Liver (tissue), 9 donors: Measurements from ENCODE around the gene TGFBR3. TPM values are rescaled to one million over a fixed set of nuclear protein-coding genes. Genes with fewer than 3 reads are reported as not detected.

Experiments
- DNase-seq: peaks from one replicate; pipeline ENCODE4 v3.0.0-alpha.2; 2017; ENCODE audit warnings: low spot score
- H3K27ac ChIP-seq, 2 donors: one replicate each; pipeline ENCODE4 v1.7.0; 2013; ENCODE audit warnings: inconsistent platforms in 2 of 2, low read length in 2 of 2, control low read depth in 1 of 2, low read depth in 1 of 2, mild to moderate bottlenecking in 1 of 2
- H3K27me3 ChIP-seq, 4 donors: one replicate each; pipeline versions ENCODE4 v1.6.1 to v1.7.0; 2013; ENCODE audit warnings: low read length in 3 of 4, inconsistent platforms in 1 of 4, mild to moderate bottlenecking in 1 of 4, moderate library complexity in 1 of 4; ENCODE audit not compliant: control insufficient read depth in 4 of 4, insufficient read depth in 4 of 4
- H3K36me3 ChIP-seq, 4 donors: one replicate each; pipeline versions ENCODE4 v1.6.1 to v1.7.0; 2013; ENCODE audit warnings: low read length in 3 of 4, mild to moderate bottlenecking in 3 of 4, low read depth in 1 of 4, moderate library complexity in 1 of 4; ENCODE audit not compliant: control insufficient read depth in 4 of 4, insufficient read depth in 3 of 4
- H3K4me1 ChIP-seq, 4 donors: one replicate each; pipeline versions ENCODE4 v1.6.1 to v1.7.0; 2013; ENCODE audit warnings: low read length in 3 of 4, mild to moderate bottlenecking in 3 of 4, moderate library complexity in 1 of 4; ENCODE audit not compliant: control insufficient read depth in 4 of 4, insufficient read depth in 4 of 4
- H3K4me3 ChIP-seq, 3 donors: one replicate each; pipeline versions ENCODE4 v1.6.1 to v1.7.0; 2013; ENCODE audit warnings: low read length in 3 of 3, control low read depth in 1 of 3, low read depth in 1 of 3, mild to moderate bottlenecking in 1 of 3
- H3K9ac ChIP-seq, 2 donors: one replicate each; pipeline ENCODE4 v1.7.0; 2013; ENCODE audit warnings: low read length in 2 of 2, mild to moderate bottlenecking in 2 of 2, moderate library complexity in 2 of 2, control low read depth in 1 of 2, low read depth in 1 of 2
- H3K9me3 ChIP-seq, 4 donors: one replicate each; pipeline versions ENCODE4 v1.6.1 to v1.7.0; 2013; ENCODE audit warnings: low read length in 3 of 4; ENCODE audit not compliant: control insufficient read depth in 4 of 4
- ATF3 ChIP-seq: IDR thresholded peaks from 2 replicates; pipeline ENCODE4 v1.6.1; 2016; ENCODE audit warnings: antibody characterized with exemption
- CTCF ChIP-seq: fragments of 150-350 bp; IDR thresholded peaks from 2 replicates; pipeline ENCODE4 v1.5.1; 2017; ENCODE audit warnings: improper control_type of control experiment, low read depth, low read length; ENCODE audit not compliant: missing input control
- EGR1 ChIP-seq, 2 donors: IDR thresholded peaks; 2 replicates each; pipeline ENCODE4 v1.6.1; 2016 to 2018; ENCODE audit warnings: antibody characterized with exemption in 2 of 2, low read depth in 2 of 2
- FOXA1 ChIP-seq: IDR thresholded peaks from 2 replicates; pipeline ENCODE4 v1.6.1; 2016; ENCODE audit warnings: antibody characterized with exemption
- FOXA2 ChIP-seq: IDR thresholded peaks from 2 replicates; pipeline ENCODE4 v1.6.1; 2016; ENCODE audit warnings: antibody characterized with exemption
- GABPA ChIP-seq, 2 donors: IDR thresholded peaks in 1 of 2; conservative IDR thresholded peaks in 1 of 2; 2 replicates each; pipeline ENCODE4 v1.6.1; 2016; ENCODE audit warnings: antibody characterized with exemption in 2 of 2, mild to moderate bottlenecking in 1 of 2, moderate library complexity in 1 of 2
- HNF4A ChIP-seq, 2 donors: conservative IDR thresholded peaks; 2 replicates each; pipeline ENCODE4 v1.6.1; 2016; ENCODE audit warnings: antibody characterized with exemption in 2 of 2, mild to moderate bottlenecking in 2 of 2
- HNF4G ChIP-seq: IDR thresholded peaks from 2 replicates; pipeline ENCODE4 v1.6.1; 2016; ENCODE audit warnings: antibody characterized with exemption
- JUND ChIP-seq, 2 donors: IDR thresholded peaks; 2 replicates each; pipeline ENCODE4 v1.6.1; 2016; ENCODE audit warnings: antibody characterized with exemption in 2 of 2
- MAX ChIP-seq: IDR thresholded peaks from 2 replicates; pipeline ENCODE4 v1.6.1; 2016; ENCODE audit warnings: antibody characterized with exemption
- NR2F2 ChIP-seq: IDR thresholded peaks from 2 replicates; pipeline ENCODE4 v1.6.1; 2016; ENCODE audit warnings: antibody characterized with exemption
- RAD21 ChIP-seq, 2 donors: IDR thresholded peaks; 2 replicates each; pipeline ENCODE4 v1.6.1; 2016; ENCODE audit warnings: antibody characterized with exemption in 2 of 2, mild to moderate bottlenecking in 2 of 2
- REST ChIP-seq: IDR thresholded peaks from 2 replicates; pipeline ENCODE4 v1.6.1; 2016; ENCODE audit warnings: antibody characterized with exemption, mild to moderate bottlenecking
- RXRA ChIP-seq, 2 donors: IDR thresholded peaks; 2 replicates each; pipeline ENCODE4 v1.6.1; 2017 to 2018; ENCODE audit warnings: antibody characterized with exemption in 2 of 2, mild to moderate bottlenecking in 1 of 2
- SP1 ChIP-seq: IDR thresholded peaks from 2 replicates; pipeline ENCODE4 v1.6.1; 2018; ENCODE audit warnings: antibody characterized with exemption, mild to moderate bottlenecking
- TAF1 ChIP-seq: conservative IDR thresholded peaks from 2 replicates; pipeline ENCODE4 v1.6.1; 2016; ENCODE audit warnings: antibody characterized with exemption, mild to moderate bottlenecking
- YY1 ChIP-seq: IDR thresholded peaks from 2 replicates; pipeline ENCODE4 v1.6.1; 2016; ENCODE audit warnings: antibody characterized with exemption, mild to moderate bottlenecking
- ZBTB33 ChIP-seq: IDR thresholded peaks from 2 replicates; pipeline ENCODE4 v1.6.1; 2016; ENCODE audit warnings: antibody characterized with exemption
- WGBS: extraction: QIAGEN DNeasy Blood & Tissue Kit; methylation state at CpG from one replicate; pipeline ENCODE4 v1.1.7; 2013; 5-methylcytosine and 5-hydroxymethylcytosine counted together
- polyA plus RNA-seq, 2 donors: library from polyadenylated mRNA; stranded (reverse) in 1 of 2; unstranded in 1 of 2; fragments of 200-250 nt in 1 of 2; fragments of >200 nt in 1 of 2; fragmentation: Nextera tagmentation in 1 of 2; extraction: Ambion mirVana in 1 of 2; gene quantifications; one replicate each; pipeline versions ENCODE4 v1.2.1 to v1.2.3, GENCODE V29; 2013 to 2015
- total RNA-seq, 2 donors: library from RNA; depleted of rRNA; stranded (reverse); fragments of >200 nt; gene quantifications; one replicate each; pipeline ENCODE4 v1.2.3, GENCODE V29; 2014
- donor health status: healthy.
- donor health status: healthy.
- donor health status: healthy.
- donor health status: healthy.
- donor health status: healthy.

TGFBR3 gene
- total and polyA plus RNA-seq, 4 donors: 6.1 to 19.3 (median 9.9) TPM

GRCh38 chr1:91725989-91726721 lies 159.8 kb downstream of the TGFBR3 start:
- Histone ChIP-seq H3K36me3 (peaks cover 0 to 6% (median 4%) of the 10 kb centered on the region in 4 donors), H3K4me3 (no peak overlapping the region), H3K27me3 (no peaks in the 10 kb centered on the region), H3K9me3 (no peaks in the 10 kb centered on the region), H3K9ac (no peak overlapping the region), H3K27ac (peak overlapping the region; percentile 59), H3K4me1 (peaks cover 2 to 16% (median 6%) of the 10 kb centered on the region in 4 donors)
- TF ChIP-seq GABPA (IDR thresholded peaks at IDR 0.05 in 1 of 2, conservative IDR thresholded peaks at IDR 0.05 in 1 of 2): no peak
- TF ChIP-seq FOXA2: no peak
- TF ChIP-seq ZBTB33: no peak
- peak; percentile 23 for TF ChIP-seq YY1
- no peak for TF ChIP-seq HNF4G
- TF ChIP-seq REST: no peak
- TF ChIP-seq SP1: peak; percentile 59
- TF ChIP-seq NR2F2: peak; percentile 80
- peak in 1 of 2 donors; percentile 52 for TF ChIP-seq JUND (IDR thresholded peaks at IDR 0.05)
- TF ChIP-seq EGR1 (IDR thresholded peaks at IDR 0.05; ENCODE audit: low read depth in 2 of 2): no peak
- peak; percentile 36 to 48 for TF ChIP-seq RAD21 (IDR thresholded peaks at IDR 0.05)
- no peak for TF ChIP-seq CTCF
- TF ChIP-seq MAX: no peak
- no peak for TF ChIP-seq ATF3
- peak in 1 of 2 donors; percentile 13 for TF ChIP-seq HNF4A (conservative IDR thresholded peaks at IDR 0.05)
- no peak for TF ChIP-seq TAF1
- TF ChIP-seq RXRA (IDR thresholded peaks at IDR 0.05): peak; percentile 65 to 75
- TF ChIP-seq FOXA1: no peak
- no peak for DNase-seq
- WGBS: 62% methylated on average over 7 of the region's 7 CpGs
